Activated naive CD4-positive, alpha-beta T cell treated with anti-CD3 and anti-CD28 coated beads, Interleukin-2, amount 50 U/mL, for 72 hours (primary cell): ENCODE measurements around the gene DMAP1. TPM values are rescaled to one million over a fixed set of nuclear protein-coding genes. Genes with fewer than 3 reads are reported as not detected.
A peak's percentile ranks its signal among the peaks of the same experiment; 100 is the strongest.

Source experiments
- ATAC-seq, 2 donors: fragments of 150-1000 bp; cut with Tn5 transposase; 2 replicates each; pipeline ENCODE4 v1.10.0; 2021; ENCODE audit warnings: mild to moderate bottlenecking in 2 of 2, moderate library complexity in 2 of 2
- DNase-seq, 2 donors: peaks; one replicate each; pipeline ENCODE4 v3.0.0; 2021 to 2022; ENCODE audit warnings: low spot score in 2 of 2
- H3K27ac Mint-ChIP-seq, 2 donors: one replicate each; pipeline ENCODE4 v1.8.0; 2022; ENCODE audit warnings: mild to moderate bottlenecking in 2 of 2, mixed read lengths in 2 of 2
- H3K36me3 Mint-ChIP-seq, 2 donors: one replicate each; pipeline ENCODE4 v1.8.0; 2022; ENCODE audit warnings: mixed read lengths in 2 of 2
- H3K9me3 Mint-ChIP-seq, 2 donors: one replicate each; pipeline ENCODE4 v1.8.0; 2022; ENCODE audit warnings: mixed read lengths in 2 of 2
- total RNA-seq, 2 donors: library from RNA; stranded (reverse); gene quantifications; one replicate each; pipeline ENCODE4 v1.2.3, GENCODE V29; 2022

The DMAP1 gene
- total RNA-seq, 2 donors from 2014 or later = 46.2 to 60.9 TPM

DNA sequence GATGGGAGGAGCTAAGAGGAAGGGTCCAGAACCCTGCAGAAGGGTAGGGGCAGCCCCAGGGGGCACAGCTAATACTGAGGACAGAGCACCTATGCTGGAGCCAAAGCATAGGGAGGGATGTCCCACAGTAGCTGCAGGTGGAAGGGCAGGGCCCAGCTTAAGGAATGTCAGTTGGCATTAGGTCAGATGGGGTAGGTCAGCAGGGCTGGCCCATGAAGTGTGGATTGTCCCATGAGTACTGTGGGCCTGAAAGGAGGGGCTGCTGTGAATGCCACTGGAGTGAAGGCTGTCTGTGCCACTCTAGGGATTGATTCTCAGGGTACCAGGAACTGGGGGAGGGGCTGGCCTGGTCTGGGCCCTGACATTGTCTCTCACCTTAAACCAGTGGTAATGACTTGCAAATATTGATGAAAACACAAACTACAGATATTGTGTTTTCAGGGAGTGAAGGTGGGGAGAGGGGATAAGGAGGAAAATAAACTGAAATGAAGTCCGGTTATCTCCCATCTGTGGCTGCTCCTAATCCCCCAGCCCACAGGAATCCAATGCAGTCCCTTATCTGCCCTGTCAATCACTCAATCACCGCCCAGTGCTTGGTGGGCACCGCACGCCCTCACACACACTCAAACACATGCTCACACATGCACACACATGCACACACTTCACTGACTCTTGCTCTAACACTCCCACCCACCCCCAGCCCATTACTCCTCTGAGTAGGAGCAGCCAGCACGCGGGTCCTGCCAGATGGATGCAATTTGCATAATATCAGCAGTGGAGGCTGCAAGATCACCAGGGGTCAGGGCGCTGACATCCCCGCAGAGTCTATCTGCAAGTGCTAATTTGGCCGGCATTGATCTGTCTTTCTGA lies 27.8 kb downstream of the DMAP1 start:
- Mint-ChIP-seq H3K27ac (peak overlapping the region in 1 of 2 donors; percentile 53), H3K36me3 (no peaks in the 10 kb centered on the region), H3K9me3 (no peaks in the 10 kb centered on the region)
- DNase-seq = no peak
- no peak for ATAC-seq

DNA sequence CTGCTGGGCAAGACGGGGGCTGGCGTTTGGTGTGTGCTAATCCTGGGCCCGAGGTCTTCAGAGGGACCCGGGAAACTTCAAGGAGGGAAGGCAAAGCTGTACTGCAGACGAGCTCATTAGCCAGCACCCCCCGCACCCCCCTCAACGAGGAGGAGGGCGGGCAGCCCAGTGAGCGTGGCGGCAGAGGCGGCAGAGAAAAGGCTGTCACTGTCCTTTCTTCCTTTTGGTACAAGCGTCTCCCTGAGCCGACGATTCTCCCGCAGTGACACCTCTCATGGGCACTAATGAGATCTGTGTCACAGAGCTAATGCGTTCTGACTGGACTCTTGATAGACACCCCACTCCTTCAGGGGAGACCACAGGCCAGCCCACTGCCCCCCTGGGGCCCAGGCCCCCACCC lies 29.5 kb downstream of the DMAP1 start:
- no peak overlapping the region for H3K27ac Mint-ChIP-seq
- DNase-seq (no peak), ATAC-seq (no peak)
- H3K36me3 Mint-ChIP-seq = no peaks in the 10 kb centered on the region
- no peaks in the 10 kb centered on the region for H3K9me3 Mint-ChIP-seq

DNA sequence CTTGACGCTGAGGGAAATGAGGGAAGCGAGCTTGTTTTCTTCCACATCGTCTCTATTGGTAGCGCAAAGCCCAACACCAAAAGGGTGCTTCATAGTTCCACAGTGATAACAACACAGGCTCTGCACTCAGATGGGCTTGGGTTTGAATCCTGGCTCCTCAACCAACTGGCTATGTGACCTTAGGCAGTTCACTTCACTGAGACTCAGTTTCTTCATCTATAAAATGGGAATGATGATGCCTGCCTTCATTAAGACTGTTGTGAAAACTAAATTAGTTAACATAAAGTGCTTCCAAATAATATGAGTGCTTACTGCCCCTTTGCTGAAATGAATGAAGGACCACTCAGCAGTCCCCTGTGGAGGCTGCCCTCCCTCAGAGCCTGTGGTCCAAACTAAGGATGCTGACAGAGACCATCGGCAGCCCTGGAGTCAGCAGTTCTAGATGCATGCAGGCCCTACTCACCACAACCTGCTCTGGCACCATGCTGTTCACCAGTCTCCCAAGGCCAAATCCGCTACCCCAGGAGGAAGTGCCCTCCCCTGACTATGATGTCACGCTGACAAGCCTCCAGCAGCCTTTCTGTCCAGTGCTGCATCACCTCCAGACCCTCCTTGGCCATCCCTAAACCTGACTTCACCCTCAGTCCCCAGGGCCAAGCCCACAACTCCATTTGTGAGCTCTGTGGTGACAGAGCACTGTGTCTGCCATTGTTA lies 30.7 kb downstream of the DMAP1 start:
- no peak overlapping the region for H3K27ac Mint-ChIP-seq
- no peaks in the 10 kb centered on the region for H3K9me3 Mint-ChIP-seq
- ATAC-seq (no peak), DNase-seq (no peak)
- no peaks in the 10 kb centered on the region for H3K36me3 Mint-ChIP-seq

DNA sequence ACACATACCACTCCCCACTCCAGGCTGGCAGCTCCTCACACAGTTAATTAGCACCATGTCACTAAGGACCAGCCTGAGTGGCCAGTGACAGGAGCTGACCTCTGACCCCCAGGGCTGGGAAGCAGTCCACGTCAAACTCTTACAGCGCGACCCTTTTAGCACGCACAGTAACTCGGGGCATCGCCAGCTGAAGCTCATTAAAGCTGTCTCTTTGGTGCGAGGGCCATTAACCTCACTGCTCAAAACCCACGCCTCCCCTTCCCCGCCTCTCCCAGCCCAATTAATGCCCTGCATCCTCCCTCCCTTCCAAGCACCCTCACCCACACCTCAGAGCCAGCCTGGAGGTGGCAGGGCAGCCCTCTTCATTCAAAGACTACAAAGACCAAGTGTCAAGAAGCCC lies 31.7 kb downstream of the DMAP1 start:
- Mint-ChIP-seq H3K27ac (peak overlapping the region in 1 of 2 donors; percentile 54), H3K36me3 (no peaks in the 10 kb centered on the region), H3K9me3 (no peaks in the 10 kb centered on the region)
- DNase-seq (no peak), ATAC-seq (no peak)

DNA sequence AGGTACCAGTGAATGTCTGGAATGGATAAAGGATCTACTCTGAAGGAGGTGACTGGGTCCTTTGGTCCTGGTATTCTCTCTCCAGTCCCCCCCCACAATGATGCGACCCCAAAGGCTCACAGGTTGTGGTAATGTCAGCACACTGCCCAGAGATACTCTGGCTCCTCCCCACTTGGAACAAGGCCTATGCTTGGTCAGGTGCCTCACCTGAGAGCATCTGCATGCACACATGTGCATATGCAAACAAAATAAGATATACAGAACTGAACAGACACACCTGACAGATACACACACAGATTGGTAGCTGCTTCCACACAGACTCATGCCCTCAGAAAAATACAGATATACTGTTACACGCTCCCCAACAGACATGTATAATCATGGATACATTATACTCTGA lies 33.5 kb downstream of the DMAP1 start:
- H3K9me3 Mint-ChIP-seq = no peaks in the 10 kb centered on the region
- no peak for DNase-seq
- H3K27ac Mint-ChIP-seq = no peak overlapping the region
- ATAC-seq = no peak
- H3K36me3 Mint-ChIP-seq = no peaks in the 10 kb centered on the region

DNA sequence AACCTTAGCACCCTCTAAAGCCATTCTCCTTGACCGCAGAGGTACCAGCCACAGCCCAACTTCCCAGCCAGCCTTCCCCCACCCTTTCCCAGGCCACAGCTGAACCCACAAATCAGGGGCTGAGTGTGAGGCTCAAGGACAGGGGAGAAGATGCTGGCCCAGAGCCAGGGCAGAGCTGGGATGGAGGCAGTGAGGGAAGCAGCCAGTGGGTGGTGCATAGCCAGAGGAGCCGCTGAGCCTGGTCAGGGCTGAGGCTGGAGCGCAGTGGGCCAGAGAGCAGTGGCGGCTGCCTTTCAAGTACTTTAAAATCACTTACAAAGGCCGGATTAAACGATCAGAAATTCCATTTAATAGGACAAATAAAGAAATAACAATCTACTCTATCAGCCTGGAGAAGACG lies 36.3 kb downstream of the DMAP1 start:
- H3K36me3 Mint-ChIP-seq = no peaks in the 10 kb centered on the region
- ATAC-seq (no peak), DNase-seq (no peak)
- H3K9me3 Mint-ChIP-seq = no peaks in the 10 kb centered on the region
- no peak overlapping the region for H3K27ac Mint-ChIP-seq

DNA sequence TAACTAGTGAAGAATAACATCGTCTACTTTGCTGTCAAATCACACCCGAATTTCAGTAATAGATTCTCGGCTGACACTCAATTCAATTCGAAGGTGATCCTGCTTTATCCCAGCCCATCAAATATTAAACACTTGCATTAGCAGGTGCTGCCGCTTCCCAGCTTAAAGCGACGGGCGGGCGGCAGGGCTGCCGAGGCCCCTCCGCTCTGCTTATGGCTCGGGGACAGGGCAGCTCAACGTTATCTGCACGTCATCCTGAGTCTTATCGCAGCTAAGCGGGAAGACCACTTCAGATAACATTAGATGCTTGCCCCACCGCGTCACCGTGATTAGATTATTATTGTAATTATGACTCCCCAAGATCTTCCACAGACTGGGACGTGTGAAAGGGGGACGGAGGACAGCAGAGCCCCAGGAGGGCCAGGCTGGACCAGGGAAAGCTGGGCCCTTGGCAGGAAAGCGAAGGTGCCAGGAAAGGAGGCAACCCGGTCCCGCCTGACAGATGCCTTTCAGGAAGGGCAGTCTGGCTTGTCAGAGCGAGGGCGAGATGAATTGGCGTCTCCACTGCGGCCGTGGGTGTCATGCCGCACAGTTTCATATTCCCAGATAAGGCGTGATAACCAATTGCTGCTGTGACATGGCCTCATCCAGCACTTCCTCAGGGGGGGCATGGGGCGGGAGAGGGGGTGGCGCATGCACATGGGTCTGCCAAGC lies 37.0 kb downstream of the DMAP1 start:
- no peak for ATAC-seq
- DNase-seq = no peak
- H3K27ac Mint-ChIP-seq = no peak overlapping the region
- H3K36me3 Mint-ChIP-seq = no peaks in the 10 kb centered on the region
- no peaks in the 10 kb centered on the region for H3K9me3 Mint-ChIP-seq

DNA sequence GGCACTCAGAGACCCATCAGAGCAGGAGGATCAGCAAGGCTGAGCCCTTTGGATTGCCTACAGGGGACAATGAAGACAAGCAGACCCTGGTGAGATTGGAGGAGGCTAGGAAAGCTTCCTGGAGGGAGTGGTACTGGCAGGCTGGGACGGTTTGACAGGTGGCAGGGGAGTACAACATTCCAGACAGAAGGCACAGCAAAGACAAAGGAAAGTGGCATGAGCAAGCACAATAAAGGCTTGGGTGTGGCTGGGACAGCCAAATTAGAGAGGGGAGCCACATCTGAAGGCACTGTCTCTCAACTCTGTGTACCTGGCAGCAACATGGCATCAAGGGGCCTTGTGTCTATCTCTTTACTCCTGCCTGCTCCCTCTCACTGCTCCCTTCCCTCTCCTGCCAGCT lies 38.2 kb downstream of the DMAP1 start:
- ATAC-seq (no peak), DNase-seq (no peak)
- H3K36me3 Mint-ChIP-seq = no peaks in the 10 kb centered on the region
- H3K27ac Mint-ChIP-seq = peak overlapping the region in 1 of 2 donors; percentile 73
- H3K9me3 Mint-ChIP-seq = no peaks in the 10 kb centered on the region

DNA sequence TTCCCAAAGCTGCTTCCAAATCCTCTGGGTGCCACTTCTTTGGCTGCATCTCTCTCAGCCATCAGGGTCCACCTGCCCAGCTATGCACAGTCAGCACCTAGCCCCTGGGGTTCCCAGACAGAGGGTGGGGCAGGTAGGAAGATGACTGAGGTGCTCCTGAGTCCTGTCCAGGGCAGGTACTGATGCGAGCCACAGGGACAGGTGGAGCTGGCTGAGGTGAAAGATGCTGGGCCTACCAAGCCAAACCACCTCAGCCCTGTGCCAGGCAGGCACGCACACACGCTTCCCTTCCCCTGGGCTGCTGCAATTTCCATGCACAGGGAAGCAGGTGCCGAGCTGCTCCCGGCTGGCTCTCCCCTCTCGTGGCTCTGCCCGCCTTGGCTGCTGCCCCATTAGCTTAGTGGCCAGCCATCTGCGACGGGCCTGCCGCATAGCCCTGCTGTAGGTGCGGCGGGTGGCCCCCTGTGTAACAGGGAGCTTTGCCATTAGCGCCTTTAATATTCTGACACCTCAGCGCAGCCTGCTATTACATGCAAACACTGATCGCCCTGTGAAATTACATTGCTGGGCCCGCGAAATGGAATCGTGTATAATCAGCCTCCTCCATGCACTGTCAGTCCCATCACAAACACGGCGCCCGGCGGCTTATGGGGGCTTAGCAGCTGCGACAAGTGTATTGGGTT lies 38.9 kb downstream of the DMAP1 start:
- H3K9me3 Mint-ChIP-seq = no peaks in the 10 kb centered on the region
- peak overlapping the region in 1 of 2 donors; percentile 62 for H3K27ac Mint-ChIP-seq
- no peak for DNase-seq
- H3K36me3 Mint-ChIP-seq = no peaks in the 10 kb centered on the region
- ATAC-seq = no peak

DNA sequence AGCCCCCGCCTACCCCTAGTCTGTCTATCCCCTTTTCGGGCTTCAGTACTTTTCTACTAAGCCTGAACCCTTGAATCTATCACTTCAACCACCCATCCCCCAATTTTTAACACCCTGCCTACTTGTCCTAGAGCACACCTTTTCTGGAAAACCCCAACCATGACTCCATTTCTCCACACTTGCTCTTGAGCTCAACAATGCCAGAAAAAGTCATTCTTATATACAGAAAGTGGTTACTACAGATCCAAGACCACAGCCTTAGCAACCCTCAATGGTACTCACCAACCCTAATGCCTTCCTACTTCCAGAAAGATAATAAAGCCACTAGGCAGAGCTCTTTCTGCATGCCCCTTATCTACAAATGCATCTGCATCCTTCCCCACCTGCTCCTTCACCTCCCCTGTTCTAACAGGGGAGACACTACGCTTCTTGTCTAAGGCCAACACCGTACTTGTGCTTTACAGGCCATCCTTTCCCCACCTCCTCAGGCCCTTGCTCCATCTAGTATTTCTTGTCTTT lies 41.2 kb downstream of the DMAP1 start:
- ATAC-seq (peak; percentile 74 to 96), DNase-seq (no peak)
- Mint-ChIP-seq H3K27ac (no peak overlapping the region), H3K36me3 (no peaks in the 10 kb centered on the region), H3K9me3 (no peaks in the 10 kb centered on the region)

DNA sequence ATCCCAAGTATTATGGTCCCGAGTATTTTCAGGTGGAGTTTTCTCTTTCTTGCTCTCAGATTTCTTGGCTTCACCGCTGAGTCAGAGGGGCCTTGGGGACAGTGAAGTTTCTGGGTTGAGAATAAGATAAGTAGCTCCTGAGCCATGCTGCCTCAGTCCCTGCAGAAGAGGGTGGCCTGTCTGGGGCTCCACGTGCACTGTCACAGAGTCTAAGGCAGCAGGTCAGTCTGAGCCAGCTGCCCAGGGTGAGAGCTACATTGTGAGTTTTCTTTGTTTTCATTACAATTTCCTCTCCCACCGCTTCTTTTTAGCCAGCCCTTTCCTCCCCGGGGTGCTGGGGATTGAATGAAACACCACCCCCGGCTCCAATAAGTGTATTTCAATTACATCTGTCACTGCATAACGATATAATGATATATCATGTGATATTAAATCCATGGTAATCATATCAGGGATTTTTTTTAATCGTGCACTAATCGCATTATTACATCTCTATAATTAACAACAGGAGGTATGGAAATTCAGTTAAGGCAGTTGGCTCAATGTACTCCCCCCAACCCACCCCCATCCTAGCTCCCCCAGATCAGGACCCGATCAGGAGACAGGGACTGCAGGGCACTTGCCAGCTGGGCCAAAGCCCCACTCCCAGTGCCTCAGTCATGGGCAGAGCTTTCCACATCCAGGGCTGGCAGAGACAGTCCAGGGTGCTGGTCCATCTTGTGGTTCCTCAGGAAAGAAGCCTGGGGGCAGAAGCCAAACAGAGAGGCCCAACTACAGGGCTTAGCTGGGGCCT lies 43.7 kb downstream of the DMAP1 start:
- no peak for ATAC-seq
- DNase-seq = no peak

DNA sequence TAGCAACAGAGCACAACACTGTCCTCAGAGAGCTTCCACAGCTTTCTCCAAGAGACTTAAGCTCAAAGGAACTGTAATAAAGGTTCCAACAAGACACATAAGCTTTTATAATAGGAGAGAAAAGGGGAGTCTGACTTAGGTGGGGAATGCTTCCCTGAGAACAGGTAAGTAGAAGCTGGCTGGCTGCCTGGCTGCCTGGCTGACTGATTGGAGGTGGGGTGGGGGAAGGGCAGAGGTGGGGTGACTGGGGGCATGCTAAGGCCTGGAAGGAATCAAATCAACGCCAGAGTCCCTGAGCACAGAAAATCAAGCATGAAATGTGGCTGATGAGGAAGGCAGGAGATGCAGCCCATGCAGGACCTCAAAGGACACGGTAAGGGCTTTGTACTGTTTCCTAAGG lies 45.8 kb downstream of the DMAP1 start:
- Mint-ChIP-seq H3K27ac (peak overlapping the region in 1 of 2 donors; percentile 16), H3K36me3 (no peaks in the 10 kb centered on the region), H3K9me3 (no peaks in the 10 kb centered on the region)
- DNase-seq (no peak), ATAC-seq (no peak)

More for the DNA sequence above, 43.7 kb downstream of the DMAP1 start:
- Mint-ChIP-seq H3K9me3 (no peaks in the 10 kb centered on the region), H3K27ac (no peak overlapping the region), H3K36me3 (no peaks in the 10 kb centered on the region)

DNA sequence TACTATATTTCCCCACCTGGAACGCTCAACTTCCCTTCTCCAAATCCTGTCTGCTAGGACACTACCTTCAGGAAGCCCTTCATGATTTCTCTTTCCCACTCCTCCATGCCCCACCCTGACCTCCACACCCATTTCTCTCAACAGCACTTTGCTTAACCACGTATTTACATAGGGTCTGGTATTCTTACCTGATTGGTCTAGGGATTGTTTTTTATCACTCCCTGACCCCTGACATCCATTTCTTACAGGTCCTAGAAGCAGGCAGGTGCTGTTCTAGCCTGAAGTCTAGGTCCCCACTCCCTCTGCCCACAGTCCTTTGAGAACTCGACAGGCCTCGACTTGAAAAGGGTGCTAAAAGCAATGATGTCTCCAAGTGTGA lies 47.5 kb downstream of the DMAP1 start:
- ATAC-seq (no peak), DNase-seq (no peak)
- Mint-ChIP-seq H3K27ac (peak overlapping the region in 1 of 2 donors; percentile 48), H3K9me3 (no peaks in the 10 kb centered on the region), H3K36me3 (no peaks in the 10 kb centered on the region)

DNA sequence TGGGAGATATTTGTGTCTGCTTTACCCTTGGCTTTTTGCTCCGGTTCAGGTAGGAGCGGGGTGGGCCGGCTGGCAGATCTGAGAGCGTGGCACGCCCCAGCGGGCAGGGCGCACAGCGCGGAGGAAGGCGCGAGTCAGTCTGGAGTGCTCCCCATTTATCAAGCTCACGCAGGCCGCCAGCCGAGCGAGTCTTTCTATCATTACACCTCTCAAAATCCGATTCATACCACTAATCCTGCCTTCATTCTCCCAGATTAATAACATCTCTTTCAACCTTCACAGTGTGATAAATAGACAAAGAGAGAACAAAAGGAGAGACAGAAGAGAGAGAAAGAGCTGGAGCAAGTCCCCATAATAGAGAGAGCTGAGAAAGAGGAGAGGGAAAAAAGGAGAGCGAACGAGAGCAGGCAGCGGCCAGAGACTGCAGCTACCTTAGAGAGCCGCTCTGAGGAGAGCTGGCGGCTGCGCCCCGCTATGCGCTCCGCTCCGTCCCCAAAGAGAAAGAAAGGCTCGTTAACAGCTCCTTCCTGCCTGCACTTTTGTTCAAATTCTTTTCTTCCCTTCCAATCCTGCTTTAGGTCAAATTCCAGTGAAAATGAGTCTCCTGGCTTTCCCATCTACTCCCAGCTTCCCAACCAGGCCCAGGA lies 48.0 kb downstream of the DMAP1 start:
- ATAC-seq (no peak), DNase-seq (no peak)
- Mint-ChIP-seq H3K36me3 (no peaks in the 10 kb centered on the region), H3K9me3 (no peaks in the 10 kb centered on the region), H3K27ac (peak overlapping the region in 1 of 2 donors; percentile 48)

DNA sequence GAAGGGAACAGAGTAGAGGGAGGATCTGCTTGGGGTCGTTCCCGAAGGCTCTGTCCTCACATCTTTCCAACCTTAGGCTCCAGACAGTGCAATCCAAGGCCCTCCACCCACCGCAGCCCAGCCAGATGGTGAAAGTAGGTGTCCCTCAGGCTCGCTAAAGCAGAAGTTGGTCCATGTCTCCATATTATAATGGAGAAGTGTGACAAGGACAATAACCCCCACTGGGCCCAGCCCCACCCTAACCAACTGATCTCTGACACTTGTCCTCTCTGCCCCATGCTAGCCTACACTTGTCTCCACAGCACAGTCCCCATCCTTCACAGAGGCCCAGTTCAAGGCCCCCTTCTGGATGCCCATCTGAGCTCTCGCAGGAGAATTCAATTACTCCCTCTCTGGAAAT lies 48.7 kb downstream of the DMAP1 start:
- Mint-ChIP-seq H3K36me3 (no peaks in the 10 kb centered on the region), H3K27ac (peak overlapping the region; percentile 53 to 87), H3K9me3 (no peaks in the 10 kb centered on the region)
- DNase-seq = no peak
- ATAC-seq = no peak
